ENCODE results near the gene ZNRD2.

- TF ChIP-seq CTCF (IDR thresholded peaks at IDR 0.05; ENCODE audit: poor library complexity) (no peak), EZH2phosphoT487 (IDR thresholded peaks at IDR 0.05; ENCODE audit: low read depth, severe bottlenecking, unreplicated experiment) (no peak), EZH2 (IDR thresholded peaks at IDR 0.05; ENCODE audit: borderline replicate concordance) (no peak)
These were observed 8.4 kb downstream of the ZNRD2 start for GRCh38 chr11:65578667-65579066.
